ENCODE measurements around the gene GFOD1.
"Not testable (repeated sequence)": the region's sequence is repeated elsewhere in the genome, so short reads cannot be mapped to it uniquely, and the experiment has no call there.

GFOD1 gene

DNA sequence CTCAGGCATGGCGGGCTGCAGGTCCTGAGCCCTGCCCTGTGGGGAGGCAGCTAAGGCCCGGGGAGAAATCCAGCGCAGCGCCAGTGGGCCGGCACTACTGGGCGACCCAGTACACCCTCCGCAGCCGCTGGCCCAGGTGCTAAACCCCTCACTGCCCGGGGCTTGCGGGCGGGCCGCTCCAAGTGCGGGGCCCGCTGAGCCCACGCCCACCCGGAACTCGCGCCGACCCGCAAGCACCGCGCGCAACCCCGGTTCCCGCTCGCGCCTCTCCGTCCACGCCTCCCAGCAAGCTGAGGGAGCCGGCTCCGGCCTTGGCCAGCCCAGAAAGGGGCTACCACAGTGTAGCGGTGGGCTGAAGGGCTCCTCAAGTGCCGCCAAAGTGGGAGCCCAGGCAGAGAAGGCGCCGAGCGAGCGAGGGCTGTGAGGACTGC is 23.8 kb upstream of the GFOD1 start:
- not testable (repeated sequence) for DNase-seq

DNA sequence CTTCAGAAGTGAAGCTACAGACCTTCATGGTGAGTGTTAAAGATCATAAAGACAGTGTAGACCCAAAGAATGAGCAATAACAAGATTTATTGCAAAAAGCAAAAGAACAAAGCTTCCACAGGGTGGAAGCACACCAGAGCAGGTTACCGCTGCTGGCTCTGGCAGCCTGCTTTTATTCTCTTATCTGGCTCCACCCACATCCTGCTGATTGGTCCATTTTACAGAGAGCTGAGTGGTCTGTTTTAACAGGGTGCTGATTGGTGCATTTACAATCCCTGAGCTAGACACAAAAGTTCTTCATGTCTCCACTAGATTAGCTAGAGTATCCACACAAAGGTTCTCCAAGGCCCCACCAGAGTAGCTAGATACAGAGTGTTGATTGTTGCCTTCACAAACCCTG is 23.0 kb upstream of the GFOD1 start:
- not testable (repeated sequence) for DNase-seq

DNA sequence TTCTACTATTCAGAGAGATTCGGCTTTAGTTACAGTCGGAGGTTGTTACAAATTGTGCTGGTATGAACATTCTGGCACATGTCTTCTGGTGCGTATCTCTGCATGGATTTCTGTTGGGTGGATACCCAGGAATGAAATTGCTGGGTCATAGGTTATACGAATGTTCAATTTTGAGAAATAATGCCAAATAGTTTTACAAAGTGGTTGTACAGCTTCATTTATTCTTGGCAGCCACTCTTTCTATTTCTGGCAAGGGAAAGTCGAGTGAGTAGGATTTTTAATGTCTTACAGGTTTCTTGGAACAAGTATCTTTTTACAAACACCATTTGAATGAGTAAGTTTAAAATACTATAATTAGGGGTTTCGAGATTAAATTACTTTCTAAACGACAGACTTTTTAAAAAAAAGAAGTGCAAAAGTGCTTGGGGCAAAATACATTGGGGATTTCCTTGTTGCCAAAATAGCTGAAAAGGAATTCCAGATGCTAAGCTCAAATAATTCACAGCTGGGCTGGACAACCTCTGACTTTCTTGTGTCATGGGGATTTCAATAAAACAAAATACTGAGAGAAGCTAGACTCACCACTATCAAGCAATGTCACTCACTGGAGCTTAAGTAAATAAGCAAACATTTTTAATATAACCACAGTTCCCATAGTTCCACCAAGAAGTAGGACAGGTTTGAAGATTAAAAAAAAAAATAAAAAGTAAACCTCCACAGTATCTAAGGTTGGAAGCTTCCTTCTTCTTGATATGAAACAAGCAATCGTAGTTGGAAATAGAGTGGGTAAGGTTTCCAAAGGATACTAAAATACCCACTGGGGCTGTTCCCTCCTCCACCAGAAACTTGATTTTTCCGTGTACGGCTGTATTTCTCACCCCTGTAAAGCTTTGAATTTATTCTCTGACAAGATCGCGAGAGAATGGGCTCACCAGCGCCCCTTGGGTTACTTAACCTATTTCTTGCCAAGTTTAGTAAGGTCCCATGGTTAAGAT is 21.6 kb upstream of the GFOD1 start:
- no peak for DNase-seq

DNA sequence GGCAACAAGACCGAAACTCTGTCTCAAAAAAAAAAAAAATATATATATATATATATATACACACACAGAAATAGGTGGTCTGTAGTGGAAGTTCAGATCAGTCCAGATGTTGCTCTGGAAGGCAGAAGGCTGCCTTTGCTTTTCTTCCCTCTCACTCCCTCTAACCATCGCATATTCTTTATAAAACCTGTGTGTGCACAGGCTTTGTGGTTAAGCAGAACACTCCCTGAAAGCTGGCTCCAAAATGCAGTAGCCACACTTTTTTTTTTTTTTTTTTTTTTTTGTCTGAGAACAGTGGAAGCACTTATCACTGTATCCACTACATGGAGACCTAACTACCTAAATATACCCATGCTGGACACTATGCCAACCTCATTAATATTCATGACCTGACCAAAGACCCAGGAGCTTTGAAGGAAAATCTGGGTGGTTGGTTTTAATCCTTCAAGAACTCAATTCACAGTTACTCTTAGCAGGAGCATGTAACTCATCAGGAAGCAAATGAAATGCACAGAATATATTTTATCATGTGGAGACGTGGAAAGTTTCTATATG is 20.0 kb upstream of the GFOD1 start:
- no peak for DNase-seq

DNA sequence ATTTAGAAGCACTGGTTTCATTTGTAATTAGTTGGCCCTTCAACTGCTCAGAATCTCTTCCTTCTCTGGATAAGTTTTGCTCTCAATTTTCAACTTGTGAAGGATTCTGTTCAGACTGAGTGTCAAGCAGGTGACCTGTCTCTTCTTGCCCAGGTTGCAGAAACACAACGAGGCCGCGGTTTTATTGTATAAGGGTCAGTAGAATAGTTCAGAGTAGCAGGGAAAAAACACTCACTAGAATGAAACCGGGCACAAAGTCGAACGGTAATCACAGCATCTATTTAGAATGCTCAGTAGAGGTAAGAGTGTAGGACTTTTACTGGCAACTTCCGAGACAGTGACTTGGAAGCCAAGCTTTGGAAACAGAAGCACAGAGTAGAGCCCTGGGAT is 17.9 kb upstream of the GFOD1 start:
- no peak for DNase-seq

DNA sequence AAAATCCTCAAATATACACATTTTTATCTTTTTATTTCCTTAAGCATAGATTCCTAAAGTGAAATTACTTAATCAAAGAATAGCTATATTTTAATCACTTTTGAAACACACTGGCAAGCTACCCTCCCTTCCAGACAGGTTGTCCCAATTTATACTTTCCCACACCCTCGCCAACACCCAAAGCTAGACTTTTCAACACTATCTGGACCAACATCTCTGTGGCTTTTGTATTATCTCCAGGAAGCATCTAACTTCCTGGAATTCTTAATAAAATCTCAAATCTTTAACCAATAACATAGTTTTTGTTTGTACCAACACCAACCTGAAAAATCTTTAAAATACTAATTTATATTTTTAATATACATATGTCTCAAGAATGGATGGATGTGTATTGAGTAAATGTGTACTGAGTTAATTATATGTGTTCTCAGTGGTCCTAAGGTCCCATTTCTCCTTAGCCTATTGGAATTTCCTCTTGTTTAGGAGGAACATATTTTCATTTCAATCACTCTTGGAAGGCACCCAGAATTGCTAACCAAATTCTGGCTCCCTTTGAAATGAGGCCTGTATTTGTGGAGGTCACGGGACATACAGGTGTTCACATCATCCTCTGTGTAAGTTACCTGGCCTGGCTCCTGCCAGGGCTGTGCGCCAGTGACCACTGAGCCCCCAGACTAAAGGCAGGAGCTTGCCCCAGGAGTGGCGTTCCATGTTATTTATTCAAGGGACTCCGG is 17.4 kb upstream of the GFOD1 start:
- no peak for DNase-seq

DNA sequence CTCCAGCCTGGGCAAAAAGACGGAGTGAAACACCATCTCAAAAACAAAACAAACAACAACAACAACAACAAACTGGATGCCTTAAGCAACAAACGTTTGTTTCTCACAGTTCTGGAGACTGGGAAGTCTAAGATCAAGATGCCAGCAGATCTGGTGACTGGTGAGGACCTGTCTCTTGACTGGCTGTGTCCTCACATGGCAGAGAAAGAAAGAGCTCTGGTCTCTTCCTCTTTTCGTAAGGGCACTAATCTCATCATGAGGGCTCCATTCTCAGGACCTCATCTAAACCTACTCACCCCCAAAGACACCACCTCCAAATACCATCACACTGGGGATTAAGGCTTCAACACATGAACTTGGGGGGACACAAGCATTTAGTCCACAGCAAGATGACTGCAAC is 13.5 kb upstream of the GFOD1 start:
- no peak for DNase-seq

DNA sequence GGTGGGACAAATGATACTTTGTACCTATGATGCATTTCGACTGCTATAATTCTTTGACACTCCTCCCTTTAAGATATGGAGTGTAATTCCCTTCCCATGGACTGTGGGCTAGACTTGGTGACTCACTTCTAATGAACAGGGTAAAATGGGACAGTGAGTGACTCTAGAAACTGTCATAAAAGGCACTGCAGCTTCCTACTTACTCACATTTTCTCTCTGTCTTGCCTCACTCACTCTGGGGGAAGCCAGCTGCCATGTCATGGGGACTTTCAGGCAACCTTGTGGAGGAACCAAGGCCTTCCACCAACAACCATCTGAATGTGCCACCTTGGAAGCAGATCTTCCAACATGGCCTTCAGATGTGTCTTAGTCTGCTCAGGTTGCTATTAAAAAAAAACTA is 12.9 kb upstream of the GFOD1 start:
- peak; percentile 9 to 16 for DNase-seq

DNA sequence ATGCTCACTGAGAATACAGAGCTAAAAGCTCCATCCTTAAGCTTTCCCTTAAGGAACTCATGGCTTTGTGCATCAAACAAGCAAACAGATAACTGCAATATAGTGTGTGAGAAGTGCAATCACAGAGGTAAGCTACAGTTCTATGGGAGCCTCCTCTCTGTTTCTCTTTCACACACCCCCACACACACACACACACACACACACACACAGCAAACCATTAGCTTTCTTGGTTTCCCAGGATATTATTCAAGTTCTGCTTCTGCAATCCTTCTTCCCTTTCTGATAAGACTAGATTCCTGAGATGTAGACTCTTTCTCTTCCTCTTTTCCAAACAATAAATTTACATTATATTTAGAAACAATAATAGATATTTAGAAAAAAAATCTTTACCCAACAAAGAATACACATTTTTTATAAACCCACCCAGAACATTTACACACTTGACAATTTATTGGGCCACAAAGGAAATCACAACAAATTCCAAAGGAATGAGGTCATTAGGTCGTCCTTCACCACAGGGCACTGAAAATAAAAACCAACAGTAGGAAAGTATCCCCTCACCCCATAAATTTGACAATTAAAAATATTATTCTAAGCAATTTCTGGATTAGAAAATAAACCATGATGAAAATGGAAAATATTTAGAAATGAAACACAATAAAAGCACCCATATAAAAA is 9.3 kb upstream of the GFOD1 start:
- DNase-seq = no peak

DNA sequence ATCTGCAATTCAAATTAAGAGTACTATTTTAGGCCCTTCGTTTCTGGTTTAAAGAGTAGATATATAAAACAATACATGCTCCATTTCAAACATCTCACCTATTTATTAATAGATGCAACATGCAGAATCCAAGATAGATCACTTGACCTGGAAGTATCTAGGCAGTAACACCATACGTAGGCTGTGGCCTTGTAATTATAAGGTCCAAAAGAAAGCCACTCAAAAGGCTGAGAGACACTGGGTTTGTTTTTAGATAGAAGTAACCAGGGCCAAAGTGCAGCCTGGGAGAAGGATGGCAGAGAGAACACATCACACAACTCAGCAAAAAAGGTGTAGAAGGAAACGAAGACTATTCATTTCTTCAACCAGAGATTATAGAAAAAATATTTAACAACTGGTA is 8.4 kb upstream of the GFOD1 start:
- DNase-seq = no peak

DNA sequence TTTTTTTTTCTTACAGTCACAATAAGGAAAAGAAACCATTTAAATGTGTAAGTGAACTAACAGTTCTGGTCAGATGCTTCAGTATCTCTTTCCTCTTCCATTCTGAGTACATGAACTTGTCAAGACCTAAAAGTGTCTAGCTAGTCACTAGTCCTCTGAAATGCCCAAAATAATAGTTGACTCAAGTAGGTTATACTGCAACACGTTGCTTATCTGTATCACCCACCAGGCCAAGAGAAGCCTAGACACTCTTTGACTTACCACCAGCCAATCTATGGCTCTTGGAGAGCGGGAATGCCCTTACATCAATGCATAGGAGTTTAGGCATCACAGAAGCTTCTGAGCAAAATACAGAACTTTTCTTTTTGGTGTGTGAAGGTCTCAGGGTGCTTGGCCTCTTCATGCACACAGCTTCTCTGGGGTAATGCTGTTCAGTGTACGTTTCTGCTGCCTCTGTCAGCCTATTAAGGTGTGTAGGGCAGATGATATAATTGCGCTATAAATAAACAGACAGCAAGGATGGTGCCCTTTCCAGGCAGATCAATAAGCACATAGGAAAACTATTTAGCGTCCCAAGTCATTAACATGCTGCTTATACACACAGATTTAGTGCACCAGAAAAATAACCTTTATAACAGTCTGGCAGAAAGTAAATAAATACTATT is 7.8 kb upstream of the GFOD1 start:
- DNase-seq = no peak

DNA sequence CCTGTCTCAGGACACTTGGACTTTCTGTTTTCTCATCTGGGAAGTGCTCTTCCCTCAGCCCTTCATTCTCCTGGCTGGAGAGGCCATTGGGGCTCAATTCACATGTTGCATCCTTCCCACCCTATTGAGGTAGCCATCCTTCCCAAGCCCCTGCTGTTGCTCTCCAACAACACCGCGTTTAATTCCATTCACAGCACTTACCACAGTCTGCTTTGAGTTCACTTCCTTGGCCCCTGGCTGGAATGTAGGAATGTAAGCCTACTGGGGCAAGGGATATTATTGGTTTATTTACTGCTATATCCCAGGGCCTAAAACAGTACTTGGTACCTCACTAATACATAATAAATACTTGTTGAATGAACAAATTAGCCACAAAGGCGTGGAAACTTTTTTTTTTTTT is 6.7 kb upstream of the GFOD1 start:
- no peak for DNase-seq

DNA sequence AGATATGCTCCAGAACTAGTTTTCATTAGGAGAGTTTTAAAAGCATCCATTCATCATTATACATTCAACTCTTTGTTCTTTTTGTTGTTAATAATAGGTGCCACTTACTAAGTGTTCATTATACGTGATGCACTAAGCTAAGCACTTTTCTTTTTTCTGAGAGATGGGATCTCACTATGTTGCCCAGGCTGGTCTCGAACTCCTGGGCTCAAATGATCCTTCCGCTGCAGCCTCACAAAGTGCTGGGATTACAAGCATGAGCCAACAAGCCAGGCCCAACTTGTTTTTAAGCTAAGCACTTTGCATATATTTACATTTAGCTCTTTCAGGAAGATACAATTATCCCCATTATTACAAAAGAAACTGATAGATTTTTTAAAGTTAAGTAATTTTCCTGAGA is 5.7 kb upstream of the GFOD1 start:
- DNase-seq = no peak

DNA sequence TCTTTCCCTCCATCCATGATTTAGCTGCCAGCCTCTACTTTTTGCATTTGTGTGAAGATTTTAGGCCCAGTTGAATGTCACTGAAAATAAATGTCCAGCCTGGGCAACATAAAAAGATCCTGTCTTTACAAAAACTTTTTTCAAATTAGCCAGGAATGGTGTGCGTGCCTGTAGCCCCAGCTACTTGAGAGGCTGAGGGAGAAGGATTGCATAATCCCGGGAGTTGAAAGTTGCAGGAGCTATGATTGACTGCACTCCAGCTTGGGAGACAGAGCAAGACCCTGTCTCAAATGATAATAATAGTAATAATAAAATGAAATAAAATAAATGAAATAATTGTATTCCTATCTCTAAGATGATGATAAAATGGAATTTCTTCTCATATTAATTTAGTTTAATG is 5.0 kb upstream of the GFOD1 start:
- DNase-seq = no peak

DNA sequence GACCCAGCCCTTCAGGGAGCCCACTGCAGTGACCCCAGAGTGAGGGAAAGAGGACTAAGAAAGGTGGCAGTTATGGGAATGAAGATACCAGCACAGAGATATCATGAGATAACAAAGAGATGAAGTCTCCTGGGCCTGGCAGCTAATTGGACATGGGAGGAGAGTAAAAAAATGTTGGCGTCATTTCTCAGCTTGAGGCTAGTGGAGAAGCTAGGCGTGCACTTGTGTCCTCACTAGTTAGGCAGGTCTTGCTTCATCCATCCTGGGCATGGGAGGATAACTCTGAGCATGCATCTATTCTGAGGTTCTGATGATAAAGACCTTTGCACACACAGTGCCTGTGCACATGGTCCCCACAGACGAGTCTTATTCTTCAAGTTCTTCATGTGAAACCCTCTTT is 4.1 kb upstream of the GFOD1 start:
- no peak for DNase-seq

DNA sequence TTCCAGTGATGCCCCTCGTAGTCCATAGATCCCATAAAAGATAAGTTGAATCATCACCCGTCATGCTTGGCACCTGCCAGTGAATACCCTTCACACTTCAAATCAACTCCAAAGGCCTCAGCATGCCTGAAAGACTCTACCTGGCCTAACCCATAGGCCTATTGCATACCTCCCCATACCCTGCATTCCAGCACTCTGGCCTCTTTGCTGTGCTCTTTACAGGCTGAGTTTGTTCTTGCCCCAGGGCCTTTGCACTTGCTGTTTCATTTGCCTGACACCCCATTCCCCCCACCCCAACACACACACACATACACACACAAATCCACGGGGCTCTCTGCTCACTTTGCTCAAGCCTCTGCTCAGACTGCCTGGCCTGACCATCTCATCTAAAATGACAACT is 3.0 kb upstream of the GFOD1 start:
- DNase-seq = no peak

DNA sequence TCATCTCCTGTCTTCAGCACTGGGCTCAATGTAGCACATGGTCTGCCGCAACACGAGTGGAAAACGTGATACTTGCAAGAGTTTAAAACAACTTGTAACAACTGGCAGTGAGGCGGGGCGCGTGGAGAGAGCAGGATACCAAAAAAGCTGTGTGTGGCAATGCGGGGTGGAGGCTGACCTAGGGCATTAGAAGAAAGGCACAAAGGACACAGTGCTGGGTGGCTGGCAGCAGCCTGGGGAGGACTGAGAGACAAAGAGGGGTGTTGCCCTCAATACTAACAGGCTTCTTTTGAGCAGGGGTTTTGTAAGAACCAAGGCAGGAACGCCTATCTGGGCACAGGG is 1.5 kb upstream of the GFOD1 start:
- no peak for DNase-seq

DNA sequence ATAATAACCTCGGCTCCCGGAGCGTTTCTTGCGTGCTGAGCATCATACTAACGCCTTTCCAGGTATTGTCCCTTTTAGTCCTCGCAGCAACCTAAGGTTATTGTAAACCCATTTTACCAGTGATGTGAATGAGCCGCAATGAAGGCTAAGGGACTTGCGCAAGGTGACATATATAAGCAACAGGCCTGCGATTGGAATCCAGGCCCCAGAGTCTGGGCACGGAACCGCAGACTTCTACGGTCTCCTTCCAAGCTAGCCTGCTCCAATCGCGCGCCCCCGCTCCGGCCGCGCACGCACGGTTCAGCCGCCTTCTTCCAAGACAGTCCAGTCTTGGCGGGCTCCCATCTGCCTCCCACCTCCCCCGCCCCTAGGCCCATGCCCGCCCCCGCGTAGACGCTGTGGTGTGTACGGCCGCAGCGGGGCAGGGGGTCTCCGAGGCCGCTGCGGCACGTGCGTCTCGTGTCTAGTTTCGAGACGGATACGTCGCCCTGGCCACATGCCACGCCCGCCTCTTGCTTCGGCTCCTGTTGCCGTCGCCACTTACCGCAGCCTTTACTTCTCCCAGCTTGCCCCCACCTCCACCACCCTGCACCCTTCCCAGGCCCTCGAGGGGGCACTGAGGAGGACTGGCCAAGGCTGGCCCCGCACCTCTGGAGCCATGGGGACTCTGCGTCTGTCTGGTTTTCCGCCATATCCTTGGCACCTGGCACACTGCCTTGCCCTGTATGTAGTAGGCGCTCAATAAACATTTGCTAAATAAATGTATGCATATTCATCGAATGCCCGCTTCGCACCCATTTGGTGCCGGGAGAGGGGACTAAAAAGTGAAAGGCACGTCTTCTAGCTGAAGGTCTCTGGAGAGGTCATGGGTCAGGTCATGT is 855 bp upstream of the GFOD1 start:
- peak in 1 of 2 donors; percentile 13 for DNase-seq

DNA sequence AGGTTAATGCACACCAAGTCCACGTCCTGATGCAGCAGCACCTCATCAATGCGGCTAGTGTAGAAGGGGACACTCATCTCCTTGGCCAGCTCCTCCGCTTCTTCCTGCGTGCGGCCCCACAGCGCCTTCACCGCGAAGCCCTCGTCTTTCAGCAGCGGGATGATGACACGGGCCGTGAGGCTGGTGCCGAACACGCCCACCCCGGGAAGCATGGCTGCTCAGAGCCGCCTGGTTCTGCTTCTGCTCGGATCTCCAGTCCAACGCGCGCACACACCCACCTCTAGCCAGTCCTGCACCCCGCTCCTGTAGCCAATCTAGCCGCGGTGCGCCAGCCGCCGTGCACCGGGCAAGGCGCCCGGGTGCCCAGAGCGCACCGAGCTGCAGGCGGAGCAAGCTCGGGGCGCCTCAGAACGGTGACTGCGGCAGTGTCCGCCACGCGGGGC is 700 bp downstream of the GFOD1 start:
- peak; percentile 59 to 61 for DNase-seq

DNA sequence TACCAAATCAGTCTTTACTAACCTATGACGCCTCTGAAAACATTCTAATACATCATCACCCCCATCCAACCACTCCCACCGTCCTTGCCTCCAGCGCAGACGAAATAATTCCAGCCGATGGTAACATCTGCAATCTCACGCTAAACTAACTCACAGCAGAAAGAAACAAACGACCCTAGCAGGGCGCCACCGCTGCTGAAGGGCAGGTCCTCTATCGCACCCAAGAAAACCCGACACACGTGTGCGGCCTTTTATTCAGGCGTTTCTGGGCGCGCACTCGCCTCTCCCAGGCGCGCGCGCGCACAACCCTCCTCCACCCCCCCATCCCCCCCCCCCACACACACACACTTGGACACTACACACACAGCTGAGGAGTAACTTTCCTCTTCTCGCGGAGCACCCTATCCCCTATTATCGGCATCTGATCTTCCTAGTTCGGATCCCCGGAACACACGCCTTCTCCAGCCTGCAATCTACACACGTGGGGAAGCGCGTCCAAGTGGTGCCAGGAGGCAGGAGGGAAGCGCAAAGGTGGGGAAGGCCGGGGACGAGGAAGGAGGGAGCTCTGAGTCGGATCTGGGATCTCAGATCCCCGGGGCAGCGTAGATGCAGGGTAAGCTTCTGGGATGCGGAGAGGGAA is 1.4 kb downstream of the GFOD1 start:
- peak; percentile 43 for DNase-seq

DNA sequence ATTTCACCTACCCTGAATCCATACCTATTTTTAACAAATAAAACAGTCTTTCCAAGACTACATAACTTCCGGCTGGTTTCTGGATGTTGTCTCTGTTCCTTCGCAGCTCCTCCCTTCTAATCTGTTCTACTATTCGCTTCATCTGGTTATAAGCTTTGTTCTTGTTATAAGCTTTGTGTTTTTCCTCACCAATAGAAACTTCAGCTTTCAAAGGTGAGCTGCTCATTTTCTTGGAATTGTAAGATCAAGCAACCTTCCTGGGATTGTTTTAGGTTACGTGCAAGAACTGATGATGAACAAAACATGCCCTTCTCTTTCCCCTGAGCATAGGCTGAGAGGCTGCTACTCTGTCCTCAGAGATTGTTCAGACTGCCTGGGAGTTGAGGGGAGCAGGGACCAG is 2.1 kb downstream of the GFOD1 start:
- DNase-seq = no peak
